Suprapubic skin (tissue), 3 donors: Measurements from ENCODE around the gene TMOD1.

Source experiments
- POLR2A ChIP-seq, 2 donors: fragments of 450-650 bp; IDR thresholded peaks; one replicate each; pipeline ENCODE4 v1.6.1; 2017; ENCODE audit warnings: antibody characterized with exemption in 2 of 2, mild to moderate bottlenecking in 2 of 2, moderate library complexity in 2 of 2
- TF ChIP-seq, protein P1 (sequence below), 2 donors: fragments of 200-600 bp in 1 of 2; fragments of 450-650 bp in 1 of 2; sonication (generic) in 1 of 2; IDR thresholded peaks; one replicate each; pipeline ENCODE4 v1.5.1; 2016 to 2019; ENCODE audit warnings: antibody characterized with exemption in 2 of 2, mild to moderate bottlenecking in 1 of 2, moderate library complexity in 1 of 2

DNA sequence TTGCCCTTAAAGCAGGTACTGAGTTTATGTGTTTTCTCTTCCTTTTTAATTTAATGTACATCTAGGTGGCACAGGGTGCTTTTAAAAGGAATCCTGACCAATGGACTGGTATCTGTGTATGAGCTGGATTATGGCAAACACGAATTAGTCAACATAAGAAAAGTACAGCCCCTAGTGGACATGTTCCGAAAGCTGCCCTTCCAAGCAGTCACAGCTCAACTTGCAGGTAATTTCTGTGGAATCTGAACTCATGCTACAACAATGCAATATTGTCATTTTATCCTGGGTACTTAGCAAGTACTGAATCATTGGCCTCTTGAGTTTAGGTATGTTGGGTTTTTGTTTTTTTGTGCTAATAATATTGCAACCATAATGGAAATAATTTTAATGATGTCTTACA is 14.4 kb upstream of the TMOD1 start:
- TF ChIP-seq POLR2A (IDR thresholded peaks at IDR 0.05), result no peak
- TF ChIP-seq, protein P1, sequence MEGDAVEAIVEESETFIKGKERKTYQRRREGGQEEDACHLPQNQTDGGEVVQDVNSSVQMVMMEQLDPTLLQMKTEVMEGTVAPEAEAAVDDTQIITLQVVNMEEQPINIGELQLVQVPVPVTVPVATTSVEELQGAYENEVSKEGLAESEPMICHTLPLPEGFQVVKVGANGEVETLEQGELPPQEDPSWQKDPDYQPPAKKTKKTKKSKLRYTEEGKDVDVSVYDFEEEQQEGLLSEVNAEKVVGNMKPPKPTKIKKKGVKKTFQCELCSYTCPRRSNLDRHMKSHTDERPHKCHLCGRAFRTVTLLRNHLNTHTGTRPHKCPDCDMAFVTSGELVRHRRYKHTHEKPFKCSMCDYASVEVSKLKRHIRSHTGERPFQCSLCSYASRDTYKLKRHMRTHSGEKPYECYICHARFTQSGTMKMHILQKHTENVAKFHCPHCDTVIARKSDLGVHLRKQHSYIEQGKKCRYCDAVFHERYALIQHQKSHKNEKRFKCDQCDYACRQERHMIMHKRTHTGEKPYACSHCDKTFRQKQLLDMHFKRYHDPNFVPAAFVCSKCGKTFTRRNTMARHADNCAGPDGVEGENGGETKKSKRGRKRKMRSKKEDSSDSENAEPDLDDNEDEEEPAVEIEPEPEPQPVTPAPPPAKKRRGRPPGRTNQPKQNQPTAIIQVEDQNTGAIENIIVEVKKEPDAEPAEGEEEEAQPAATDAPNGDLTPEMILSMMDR (IDR thresholded peaks at IDR 0.05), result no peak
